H1 (cell line): ENCODE data around the gene IP6K1. TPM values are rescaled to one million over a fixed set of nuclear protein-coding genes. Genes with fewer than 3 reads are reported as not detected.

ENCODE experiments used
- CTCF ChIA-PET: fragments of 300-600 bp; sonication (Branson Sonifier 250); formaldehyde crosslinking; loops from one replicate; lab custom pipeline; 2021; ENCODE audit not compliant: partially characterized antibody; lab: Charles Lee
- POLR2A ChIA-PET: fragments of 300-600 bp; sonication (Branson Sonifier 250); formaldehyde crosslinking; loops from one replicate; lab custom pipeline; 2021; ENCODE audit warnings: inconsistent platforms; ENCODE audit not compliant: partially characterized antibody; lab: Charles Lee
- DNase-seq, 2 experiments: peaks; one replicate each; pipeline versions ENCODE4 v3.0.0 to v3.0.0-alpha.2; 2010 to 2022; ENCODE audit warnings: low spot score in 2 of 2, low read depth in 1 of 2, mixed read lengths in 1 of 2
- FAIRE-seq: peaks from 2 replicates; lab custom pipeline; 2011; peaks lifted over from hg19 to GRCh38; lab: Jason Lieb, UNC
- H2AFZ ChIP-seq: 2 replicates; pipeline ENCODE4 v1.8.1; 2012; ENCODE audit warnings: low read length, inconsistent platforms
- H2AK5ac ChIP-seq: 2 replicates; pipeline ENCODE4 v1.6.1; 2013; ENCODE audit warnings: low read depth, low read length
- H2BK120ac ChIP-seq: replicated peaks from 2 replicates; pipeline ENCODE3; 2013; ENCODE audit warnings: low read depth, low read length, inconsistent platforms
- H2BK12ac ChIP-seq: 2 replicates; pipeline ENCODE4 v1.6.1; 2013; ENCODE audit warnings: low read depth, low read length
- H2BK15ac ChIP-seq: 2 replicates; pipeline ENCODE4 v1.6.1; 2013; ENCODE audit warnings: low read length
- H2BK20ac ChIP-seq: 2 replicates; pipeline ENCODE4 v1.6.1; 2013; ENCODE audit warnings: low read length
- H2BK5ac ChIP-seq: 2 replicates; pipeline ENCODE4 v1.6.1; 2013; ENCODE audit warnings: low read depth, low read length
- H3K14ac ChIP-seq: 2 replicates; pipeline ENCODE4 v1.6.1; 2013; ENCODE audit warnings: inconsistent platforms; ENCODE audit not compliant: insufficient read length
- H3K18ac ChIP-seq: 2 replicates; pipeline ENCODE4 v1.6.1; 2013; ENCODE audit warnings: low read length; ENCODE audit errors: extremely low read depth
- H3K23ac ChIP-seq: 2 replicates; pipeline ENCODE4 v1.6.1; 2013; ENCODE audit warnings: inconsistent platforms; ENCODE audit not compliant: insufficient read length
- H3K23me2 ChIP-seq: 2 replicates; pipeline ENCODE4 v1.6.1; 2013; ENCODE audit warnings: low read depth, low read length
- H3K27ac ChIP-seq: 2 replicates; pipeline ENCODE4 v1.6.1; 2011; ENCODE audit warnings: low read depth, low read length, inconsistent platforms
- H3K27me3 ChIP-seq, 4 experiments: replicated peaks in 1 of 4; 1 replicate in 1 of 4; 2 replicates in 3 of 4; pipeline versions ENCODE4 v1.6.1 to v1.8.1; 2011 to 2013; ENCODE audit warnings: low read length in 3 of 4, mild to moderate bottlenecking in 3 of 4, inconsistent platforms in 2 of 4, mixed read lengths in 2 of 4, moderate library complexity in 1 of 4; ENCODE audit not compliant: control insufficient read depth in 3 of 4, insufficient read depth in 3 of 4; ENCODE audit errors: extremely low read depth in 1 of 4
- H3K36me3 ChIP-seq, 4 experiments: 2 replicates each; pipeline versions ENCODE4 v1.6.1 to v1.8.1; 2011 to 2013; ENCODE audit warnings: mild to moderate bottlenecking in 4 of 4, low read length in 3 of 4, moderate library complexity in 2 of 4, control low read depth in 1 of 4, inconsistent platforms in 1 of 4; ENCODE audit not compliant: insufficient read depth in 4 of 4, control insufficient read depth in 2 of 4
- H3K4ac ChIP-seq: replicated peaks from 2 replicates; pipeline ENCODE3; 2013; ENCODE audit warnings: low read length, low read depth, mixed read lengths, inconsistent platforms; ENCODE audit not compliant: insufficient read length
- H3K4me1 ChIP-seq, 4 experiments: replicated peaks in 1 of 4; 1 replicate in 1 of 4; 2 replicates in 3 of 4; pipeline versions ENCODE4 v1.6.1 to v1.8.1; 2011 to 2013; ENCODE audit warnings: low read length in 3 of 4, inconsistent platforms in 2 of 4, mixed read lengths in 1 of 4; ENCODE audit not compliant: insufficient read depth in 4 of 4, control insufficient read depth in 3 of 4
- H3K4me2 ChIP-seq, 2 experiments: 2 replicates each; pipeline versions ENCODE4 v1.6.1 to v1.8.1; 2011 to 2013; ENCODE audit warnings: low read depth in 2 of 2, low read length in 2 of 2, control low read depth in 1 of 2, inconsistent platforms in 1 of 2, mild to moderate bottlenecking in 1 of 2; ENCODE audit not compliant: insufficient read depth in 1 of 2
- H3K4me3 ChIP-seq, 4 experiments: fragments of 200-600, 300-600 bp in 1 of 4; sonication (generic), shearing (Covaris generic), sonication (Bioruptor Twin) in 1 of 4; 2 replicates each; pipeline versions ENCODE4 v1.5.1 to v1.8.1; 2011 to 2016; ENCODE audit warnings: low read length in 4 of 4, low read depth in 3 of 4, control low read depth in 2 of 4, inconsistent platforms in 2 of 4, mild to moderate bottlenecking in 2 of 4, mixed read lengths in 1 of 4, moderate library complexity in 1 of 4; ENCODE audit not compliant: insufficient read depth in 2 of 4; ENCODE audit errors: extremely low read depth in 1 of 4
- H3K56ac ChIP-seq: replicated peaks from 2 replicates; pipeline ENCODE3; 2013; ENCODE audit warnings: low read depth, mild to moderate bottlenecking, mixed read lengths, low read length, inconsistent platforms; ENCODE audit not compliant: insufficient read length
- H3K79me1 ChIP-seq: 2 replicates; pipeline ENCODE4 v1.6.1; 2013; ENCODE audit warnings: low read depth, low read length, control low read depth
- H3K79me2 ChIP-seq, 2 experiments: 2 replicates each; pipeline versions ENCODE4 v1.6.1 to v1.8.1; 2012 to 2013; ENCODE audit warnings: low read length in 2 of 2, mild to moderate bottlenecking in 2 of 2, inconsistent platforms in 1 of 2; ENCODE audit not compliant: insufficient read depth in 2 of 2, control insufficient read depth in 1 of 2
- H3K9ac ChIP-seq, 4 experiments: replicated peaks in 1 of 4; 1 replicate in 1 of 4; 2 replicates in 3 of 4; pipeline versions ENCODE4 v1.6.1 to v1.8.1; 2011 to 2013; ENCODE audit warnings: low read depth in 3 of 4, low read length in 3 of 4, control low read depth in 2 of 4, mild to moderate bottlenecking in 2 of 4, moderate library complexity in 2 of 4, inconsistent platforms in 1 of 4; ENCODE audit errors: extremely low read depth in 1 of 4
- H3K9me3 ChIP-seq, 2 experiments: 2 replicates each; pipeline versions ENCODE4 v1.6.1 to v1.8.1; 2012 to 2013; ENCODE audit warnings: mild to moderate bottlenecking in 2 of 2, moderate library complexity in 2 of 2, control low read depth in 1 of 2, inconsistent platforms in 1 of 2, low read depth in 1 of 2, low read length in 1 of 2, mixed read lengths in 1 of 2; ENCODE audit not compliant: insufficient read depth in 2 of 2
- H4K20me1 ChIP-seq, 2 experiments: replicated peaks in 1 of 2; 2 replicates each; pipeline versions ENCODE3 to v1.8.1; 2011 to 2013; ENCODE audit warnings: inconsistent platforms in 2 of 2, low read length in 2 of 2, mild to moderate bottlenecking in 1 of 2; ENCODE audit not compliant: insufficient read depth in 2 of 2, control insufficient read depth in 1 of 2
- H4K5ac ChIP-seq: 2 replicates; pipeline ENCODE4 v1.6.1; 2013; ENCODE audit warnings: low read length, low read depth, mixed read lengths, inconsistent platforms; ENCODE audit not compliant: insufficient read length
- H4K8ac ChIP-seq: 2 replicates; pipeline ENCODE4 v1.8.0; 2013; ENCODE audit warnings: mild to moderate bottlenecking, moderate library complexity, low read length, inconsistent platforms; ENCODE audit not compliant: insufficient read depth; ENCODE audit errors: extremely low read depth
- H4K91ac ChIP-seq: replicated peaks from 2 replicates; pipeline ENCODE3; 2013; ENCODE audit warnings: low read length, mixed read lengths, inconsistent platforms; ENCODE audit not compliant: insufficient read length
- ASH2L ChIP-seq: fragments of 200-600, 300-600 bp; sonication (generic); IDR thresholded peaks from one replicate; pipeline ENCODE4 v1.7.1; 2017; ENCODE audit warnings: low read length
- BACH1 ChIP-seq: IDR thresholded peaks from 2 replicates; pipeline ENCODE4 v1.6.1; 2012; ENCODE audit warnings: low read length, improper control_type of control experiment
- CREB1 ChIP-seq: IDR thresholded peaks from 2 replicates; pipeline ENCODE4 v1.6.1; 2012; ENCODE audit warnings: inconsistent platforms
- EP300 ChIP-seq, 2 experiments: IDR thresholded peaks; 1 replicate in 1 of 2; 2 replicates in 1 of 2; pipeline ENCODE4 v1.6.1; 2011 to 2012; ENCODE audit warnings: low read depth in 2 of 2, low read length in 2 of 2, mild to moderate bottlenecking in 2 of 2, borderline replicate concordance in 1 of 2, inconsistent platforms in 1 of 2, moderate library complexity in 1 of 2
- HDAC6 ChIP-seq: IDR thresholded peaks from one replicate; pipeline ENCODE4 v1.7.1; 2012; ENCODE audit warnings: low read depth, mild to moderate bottlenecking, inconsistent platforms, low read length, moderate library complexity
- NANOG ChIP-seq: IDR thresholded peaks from 2 replicates; pipeline ENCODE4 v1.6.1; 2011; ENCODE audit warnings: low read length, low read depth, mild to moderate bottlenecking, inconsistent platforms; ENCODE audit not compliant: insufficient read depth, poor library complexity, severe bottlenecking
- NRF1 ChIP-seq: IDR thresholded peaks from 2 replicates; pipeline ENCODE4 v1.6.1; 2011; ENCODE audit warnings: mild to moderate bottlenecking, low read depth, low read length, improper control_type of control experiment
- RXRA ChIP-seq: IDR thresholded peaks from 2 replicates; pipeline ENCODE4 v1.6.1; 2011; ENCODE audit warnings: low read depth, mild to moderate bottlenecking, low read length, moderate library complexity; ENCODE audit not compliant: insufficient read depth
- SAP30 ChIP-seq: fragments of 300-600 bp; sonication (generic); IDR thresholded peaks from 2 replicates; pipeline ENCODE4 v1.7.1; 2012; ENCODE audit warnings: low read length, moderate library complexity, mild to moderate bottlenecking, inconsistent platforms; ENCODE audit not compliant: insufficient read depth, insufficient replicate concordance
- SP1 ChIP-seq: IDR thresholded peaks from 2 replicates; pipeline ENCODE4 v1.6.1; 2011; ENCODE audit warnings: low read depth, low read length
- WGBS, 2 experiments: shearing (Covaris generic) in 1 of 2; methylation state at CpG; one replicate each; pipeline versions ENCODE4 v1.1.6 to v1.1.7; 2013 to 2015; ENCODE audit warnings: low lambda C conversion rate in 2 of 2, mixed read lengths in 2 of 2, inconsistent platforms in 1 of 2, low coverage in 1 of 2, missing lambda C conversion rate in 1 of 2; ENCODE audit not compliant: insufficient replicate concordance in 2 of 2, insufficient coverage in 1 of 2, insufficient read length in 1 of 2; ENCODE audit errors: extremely low coverage in 1 of 2, missing lambda C conversion rate in 1 of 2; 5-methylcytosine and 5-hydroxymethylcytosine counted together
- polyA plus RNA-seq, 7 experiments: library from polyadenylated mRNA; depleted of rRNA in 3 of 7; stranded (reverse) in 5 of 7; unstranded in 2 of 7; fragments of >200 nt in 5 of 7; fragments of 200-250 nt in 2 of 7; gene quantifications; 1 replicate in 5 of 7; 2 replicates in 1 of 7; 4 replicates in 1 of 7; pipeline versions ENCODE4 v1.2.1 to v1.2.3, GENCODE V29; 2011 to 2013; ENCODE audit warnings: missing spikeins in 2 of 7, mixed read lengths in 2 of 7
- total RNA-seq: library from RNA; stranded (reverse); fragmentation: NEBNext Ultra II Directional; extraction: Animal tissue kit (Norgen Biotek cat#: 25700); gene quantifications from 2 replicates; pipeline ENCODE4 v1.2.1, GENCODE V29; 2021

The IP6K1 gene
- total and polyA plus RNA-seq, 2 of the 8 experiments (the other 6 are each of a cell fraction or from before 2014, with no cell fraction given): 31.5 to 35.2 TPM

DNA sequence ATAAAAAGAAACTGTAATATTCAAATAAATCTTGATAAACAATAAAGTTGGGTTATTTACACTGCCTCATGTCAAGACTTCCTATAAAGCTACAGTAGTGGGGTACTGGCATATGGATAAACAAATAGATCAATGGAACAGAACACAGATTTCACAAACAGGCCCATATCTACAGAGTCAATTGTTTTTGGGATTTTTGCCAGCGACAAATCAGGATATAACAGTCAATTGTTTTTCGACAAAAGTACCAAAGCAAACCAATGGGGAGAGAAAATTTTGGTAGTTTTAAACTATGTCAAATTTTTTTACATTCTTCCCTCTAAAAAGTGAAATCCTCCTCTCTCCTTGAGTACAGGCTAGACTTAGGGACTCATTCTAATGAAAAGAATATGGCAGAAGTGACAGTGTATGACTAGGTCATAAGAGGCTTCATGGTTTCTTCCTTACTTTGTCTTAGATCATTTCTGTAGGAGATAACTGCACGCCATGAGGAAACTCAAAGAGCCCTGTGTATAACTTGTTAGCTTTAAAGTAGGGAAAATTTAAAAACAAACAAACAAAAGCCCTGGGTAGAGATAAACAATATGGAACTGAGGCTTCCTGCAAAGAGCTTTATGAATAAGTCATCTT lies 16.9 kb downstream of the IP6K1 start:
- H3K4me1 ChIP-seq: no peaks in the 10 kb centered on the region
- ChIA-PET POLR2A (interaction anchor here (1.7 to 2.0 kb wide), 2 partner anchors 10 to 50 kb away, joined by 6 to 8 read pairs; partner anchors contain the start of gene AMIGO3), CTCF (interaction anchor here (0.6 to 2.2 kb wide), 3 partner anchors 19 to 130 kb away, joined by 3 to 7 read pairs (median 3); no protein-coding TSS in a partner anchor)
- H3K4ac ChIP-seq: no peak overlapping the region
- no peak overlapping the region for H2BK20ac ChIP-seq
- no peak overlapping the region for H3K23ac ChIP-seq
- H3K36me3 ChIP-seq: peaks cover 0 to 3% (median 0%) of the 10 kb centered on the region in 4 experiments; a peak in 1 of 8 replicates
- no peak overlapping the region for H2BK15ac ChIP-seq
- no peak overlapping the region for H2BK120ac ChIP-seq
- WGBS, 2 experiments: 94% methylated on average over 3 of the region's 3 CpGs; no CpG with 5 or more reads in 1 of the 2 experiments
- H3K56ac ChIP-seq: no peak overlapping the region
- H4K8ac ChIP-seq: no peak overlapping the region
- no peak overlapping the region for H2AK5ac ChIP-seq
- no peak overlapping the region for H3K4me2 ChIP-seq
- H2BK12ac ChIP-seq: no peak overlapping the region
- H4K20me1 ChIP-seq: no peaks in the 10 kb centered on the region
- no peak overlapping the region for H4K5ac ChIP-seq
- no peak overlapping the region for H3K4me3 ChIP-seq
- no peak overlapping the region for H2BK5ac ChIP-seq
- H2AFZ ChIP-seq: no peak overlapping the region
- H4K91ac ChIP-seq: no peak overlapping the region
- FAIRE-seq (no peak), DNase-seq (no peak)
- H3K18ac ChIP-seq: no peak overlapping the region
- H3K79me1 ChIP-seq: peaks cover 5% of the 10 kb centered on the region
- no peak overlapping the region for H3K14ac ChIP-seq
- no peak overlapping the region for H3K9ac ChIP-seq
- no peaks in the 10 kb centered on the region; the same call in 1 of the 2 replicates for H3K23me2 ChIP-seq
- H3K79me2 ChIP-seq: peaks cover 6 to 77% of the 10 kb centered on the region in 2 experiments; a peak in 2 of 4 replicates
- no peaks in the 10 kb centered on the region for H3K27me3 ChIP-seq
- H3K27ac ChIP-seq: no peak overlapping the region
- no peaks in the 10 kb centered on the region for H3K9me3 ChIP-seq
- TF ChIP-seq EP300 (IDR thresholded peaks at IDR 0.05; ENCODE audit: borderline replicate concordance in 1 of 2, low read depth in 2 of 2, low read length in 2 of 2) (no peak), BACH1 (no peak), SP1 (no peak), ASH2L (no peak), SAP30 (no peak), NRF1 (no peak), CREB1 (no peak), HDAC6 (no peak), RXRA (no peak), NANOG (no peak)
